Left lung (tissue), 10 donors: Measurements from ENCODE around the gene LRRC41. TPM values are rescaled to one million over a fixed set of nuclear protein-coding genes. Genes with fewer than 3 reads are reported as not detected.

Experiments used
- ATAC-seq: fragments of 200-7000 bp; cut with Tn5 transposase; one replicate; pipeline ENCODE4 v1.9.1; 2020; ENCODE audit warnings: moderate library complexity
- DNase-seq, 4 donors: peaks; one replicate each; pipeline ENCODE4 v3.0.0-alpha.2; 2013 to 2020
- H3K27ac ChIP-seq, 2 donors: fragments of 200-600 bp; sonication (generic) in 1 of 2; one replicate each; pipeline versions ENCODE4 v1.5.0 to v1.8.0; 2020 to 2021
- H3K27me3 ChIP-seq, 2 donors: fragments of 200-600 bp; sonication (generic) in 1 of 2; one replicate each; pipeline versions ENCODE4 v1.5.0 to v1.8.0; 2020 to 2021
- H3K36me3 ChIP-seq, 2 donors: fragments of 200-600 bp; sonication (generic) in 1 of 2; one replicate each; pipeline versions ENCODE4 v1.5.0 to v1.8.0; 2020 to 2021
- H3K4me1 ChIP-seq, 2 donors: fragments of 200-600 bp; one replicate each; pipeline ENCODE4 v1.8.0; 2021
- H3K4me3 ChIP-seq, 2 donors: fragments of 200-600 bp; sonication (generic) in 1 of 2; one replicate each; pipeline versions ENCODE4 v1.5.0 to v1.8.0; 2020 to 2021; ENCODE audit warnings: mild to moderate bottlenecking in 1 of 2
- H3K9me3 ChIP-seq, 2 donors: fragments of 200-600 bp; sonication (generic) in 1 of 2; one replicate each; pipeline versions ENCODE4 v1.5.0 to v1.8.0; 2020 to 2021
- intact Hi-C, 2 donors: fragments of 100-400 bp; cut with DNase I; formaldehyde crosslinking; loops; one replicate each; pipeline versions ENCODE4 v1.11.2 to v1.14.2; 2022
- polyA plus RNA-seq, 6 donors: library from polyadenylated mRNA; unstranded; fragments of 120-200 nt; gene quantifications; one replicate each; pipeline ENCODE4 v1.2.1, GENCODE V29; 2013; ENCODE audit not compliant: insufficient read length in 6 of 6
- total RNA-seq, 2 donors: library from RNA; stranded (reverse); fragmentation: NEBNext Ultra II Directional; extraction: Animal tissue kit (Norgen Biotek cat#: 25700); gene quantifications; one replicate each; pipeline ENCODE4 v1.2.1, GENCODE V29; 2021
- TF ChIP-seq, protein P1 (sequence below), 2 donors: fragments of 200-600 bp; sonication (generic) in 1 of 2; IDR thresholded peaks; one replicate each; pipeline versions ENCODE4 v1.5.0 to v1.8.0; 2021; ENCODE audit warnings: antibody characterized with exemption in 2 of 2
- donor health status: DM: no; HTN: yes; CAD: no.
- donor health status: DM: no; HTN: no; CAD: no.

LRRC41 gene
- total and polyA plus RNA-seq, 8 donors = 54.6 to 88.8 (median 78.0) TPM

GRCh38 chr1:46274225-46275029 is 29.0 kb downstream of the LRRC41 start:
- ATAC-seq (no peak), DNase-seq (no peak)
- Histone ChIP-seq H3K4me3 (no peak overlapping the region), H3K4me1 (no peaks in the 10 kb centered on the region), H3K27ac (no peak overlapping the region), H3K9me3 (no peaks in the 10 kb centered on the region), H3K27me3 (no peaks in the 10 kb centered on the region), H3K36me3 (peaks cover 0 to 26% of the 10 kb centered on the region in 2 donors)
- TF ChIP-seq, protein P1, sequence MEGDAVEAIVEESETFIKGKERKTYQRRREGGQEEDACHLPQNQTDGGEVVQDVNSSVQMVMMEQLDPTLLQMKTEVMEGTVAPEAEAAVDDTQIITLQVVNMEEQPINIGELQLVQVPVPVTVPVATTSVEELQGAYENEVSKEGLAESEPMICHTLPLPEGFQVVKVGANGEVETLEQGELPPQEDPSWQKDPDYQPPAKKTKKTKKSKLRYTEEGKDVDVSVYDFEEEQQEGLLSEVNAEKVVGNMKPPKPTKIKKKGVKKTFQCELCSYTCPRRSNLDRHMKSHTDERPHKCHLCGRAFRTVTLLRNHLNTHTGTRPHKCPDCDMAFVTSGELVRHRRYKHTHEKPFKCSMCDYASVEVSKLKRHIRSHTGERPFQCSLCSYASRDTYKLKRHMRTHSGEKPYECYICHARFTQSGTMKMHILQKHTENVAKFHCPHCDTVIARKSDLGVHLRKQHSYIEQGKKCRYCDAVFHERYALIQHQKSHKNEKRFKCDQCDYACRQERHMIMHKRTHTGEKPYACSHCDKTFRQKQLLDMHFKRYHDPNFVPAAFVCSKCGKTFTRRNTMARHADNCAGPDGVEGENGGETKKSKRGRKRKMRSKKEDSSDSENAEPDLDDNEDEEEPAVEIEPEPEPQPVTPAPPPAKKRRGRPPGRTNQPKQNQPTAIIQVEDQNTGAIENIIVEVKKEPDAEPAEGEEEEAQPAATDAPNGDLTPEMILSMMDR (IDR thresholded peaks at IDR 0.05) = no peak
- intact Hi-C loops = no loop called here

DNA sequence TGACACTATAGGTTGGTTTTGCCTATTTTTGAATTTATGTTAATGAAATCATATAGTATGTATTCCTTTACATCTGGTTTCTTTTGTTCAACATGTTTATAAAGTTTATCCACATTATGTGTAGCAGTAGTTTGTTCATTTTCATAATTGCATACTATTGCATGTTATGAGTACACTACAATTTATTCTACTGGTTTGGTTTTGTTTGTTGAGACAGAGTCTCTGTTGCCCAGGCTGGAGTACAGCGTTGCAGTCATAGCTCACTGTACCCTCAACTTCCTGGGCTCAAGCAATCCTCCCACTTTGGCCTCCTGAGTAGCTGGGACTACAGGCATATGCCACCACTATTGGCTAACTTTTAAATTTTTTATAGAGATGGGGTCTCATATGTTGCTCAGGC is 34.8 kb downstream of the LRRC41 start:
- no peaks in the 10 kb centered on the region for H3K27me3 ChIP-seq
- no peak overlapping the region for H3K4me3 ChIP-seq
- DNase-seq (no peak), ATAC-seq (no peak)
- no peaks in the 10 kb centered on the region for H3K4me1 ChIP-seq
- H3K9me3 ChIP-seq = no peaks in the 10 kb centered on the region
- intact Hi-C loops = no loop called here
- TF ChIP-seq, protein P1 (IDR thresholded peaks at IDR 0.05) = no peak
- H3K36me3 ChIP-seq = peaks cover 0 to 5% of the 10 kb centered on the region in 2 donors
- H3K27ac ChIP-seq = no peak overlapping the region

DNA sequence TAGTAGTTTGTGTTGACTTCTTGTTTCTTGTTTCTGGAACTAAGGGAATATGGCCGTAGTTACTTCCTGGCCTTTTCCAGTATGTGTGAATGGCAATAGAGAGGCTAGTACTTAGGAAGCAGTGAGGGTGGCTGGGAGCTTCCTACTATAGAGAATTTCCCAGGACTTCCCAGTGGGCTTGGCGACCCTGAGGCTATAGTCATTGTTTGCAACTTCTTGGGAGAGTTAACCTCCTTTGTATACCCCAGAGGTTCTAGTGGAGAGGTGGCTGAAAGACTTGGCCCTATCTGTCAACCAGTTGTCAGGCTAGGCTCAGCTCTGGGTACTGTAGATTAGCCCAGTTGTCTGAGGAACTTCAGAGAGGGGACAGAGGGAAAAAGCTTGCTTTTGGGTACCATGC is 40.3 kb downstream of the LRRC41 start:
- peaks cover 0 to 6% of the 10 kb centered on the region in 2 donors for H3K36me3 ChIP-seq
- H3K4me3 ChIP-seq = no peak overlapping the region
- no peak for DNase-seq
- no peaks in the 10 kb centered on the region for H3K4me1 ChIP-seq
- no peak for ATAC-seq
- no peak overlapping the region for H3K27ac ChIP-seq
- no peaks in the 10 kb centered on the region for H3K9me3 ChIP-seq
- intact Hi-C loops = no loop called here
- no peaks in the 10 kb centered on the region for H3K27me3 ChIP-seq
- TF ChIP-seq, protein P1 (IDR thresholded peaks at IDR 0.05) = no peak

GRCh38 chr1:46262508-46262907 is 40.9 kb downstream of the LRRC41 start:
- Histone ChIP-seq H3K27ac (no peak overlapping the region), H3K27me3 (no peaks in the 10 kb centered on the region), H3K36me3 (peaks cover 0 to 6% of the 10 kb centered on the region in 2 donors), H3K9me3 (no peaks in the 10 kb centered on the region), H3K4me1 (no peaks in the 10 kb centered on the region), H3K4me3 (no peak overlapping the region)
- intact Hi-C loops = no loop called here
- no peak for DNase-seq
- TF ChIP-seq, protein P1 (IDR thresholded peaks at IDR 0.05) = no peak
- no peak for ATAC-seq

DNA sequence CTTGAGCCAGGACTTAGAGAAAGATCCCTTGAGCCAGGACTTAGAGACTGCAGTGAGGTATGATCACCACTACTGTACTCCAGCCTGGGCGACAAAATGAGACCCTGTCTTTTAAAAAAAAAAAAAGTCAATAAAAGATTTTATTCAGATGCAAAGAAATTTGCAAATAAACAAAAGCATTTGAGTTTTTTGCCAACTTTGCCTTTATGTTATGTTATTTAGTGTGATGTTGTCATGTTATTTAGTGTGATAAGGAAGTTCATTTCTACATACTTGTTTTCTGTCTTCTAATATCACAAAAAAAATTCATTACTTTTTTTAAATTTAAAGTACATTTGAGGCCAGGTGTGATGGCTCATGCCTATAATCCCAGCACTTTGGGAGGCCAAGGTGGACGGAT is 46.9 kb downstream of the LRRC41 start:
- ATAC-seq (no peak), DNase-seq (no peak)
- intact Hi-C loops = no loop called here
- Histone ChIP-seq H3K27ac (no peak overlapping the region), H3K4me1 (no peaks in the 10 kb centered on the region), H3K9me3 (no peaks in the 10 kb centered on the region), H3K4me3 (no peak overlapping the region), H3K27me3 (no peaks in the 10 kb centered on the region), H3K36me3 (peaks cover 0 to 6% of the 10 kb centered on the region in 2 donors)
- TF ChIP-seq, protein P1 (IDR thresholded peaks at IDR 0.05) = no peak
